ENCODE results near the gene CCSER2.

Gene CCSER2

DNA sequence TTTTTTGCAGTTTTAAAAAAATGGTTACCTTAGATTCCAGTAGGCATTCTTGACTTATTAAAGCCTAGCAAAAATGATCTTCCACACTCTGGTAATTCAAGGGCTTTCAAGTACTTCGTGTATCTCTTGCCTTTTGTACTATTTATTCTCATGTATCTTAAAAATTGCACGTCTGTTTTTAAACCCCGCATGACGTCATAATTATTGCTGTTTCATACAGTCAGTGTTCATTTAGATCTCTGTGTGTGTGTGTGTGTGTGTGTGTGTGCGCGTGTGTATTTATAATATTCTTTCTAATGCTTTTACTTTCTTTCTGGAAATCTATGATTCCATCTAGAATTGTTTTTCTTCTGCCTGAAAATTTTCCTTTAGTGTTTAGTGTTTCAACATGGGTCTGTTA, 234.2 kb downstream of the CCSER2 start:
- DNase-seq: no peak

DNA sequence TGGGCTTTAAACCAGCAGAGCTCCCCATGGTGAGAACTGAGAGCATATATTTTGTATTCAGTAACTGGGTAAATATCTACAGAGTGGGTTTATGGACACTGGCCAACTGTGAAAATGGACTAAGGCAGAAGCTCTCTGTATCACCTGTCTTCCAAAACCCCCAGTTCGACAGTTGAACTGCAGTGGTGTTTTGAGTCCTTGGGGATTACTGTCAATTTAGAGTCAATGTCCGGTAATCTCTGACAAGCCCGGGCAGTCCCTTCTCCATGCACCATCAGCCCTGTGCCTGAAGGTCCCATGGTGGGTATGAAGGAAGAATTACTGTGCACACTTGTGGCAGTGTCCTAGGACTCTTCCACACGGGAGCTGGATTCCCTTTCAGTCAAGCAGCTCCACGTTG, 235.0 kb downstream of the CCSER2 start:
- DNase-seq: no peak

DNA sequence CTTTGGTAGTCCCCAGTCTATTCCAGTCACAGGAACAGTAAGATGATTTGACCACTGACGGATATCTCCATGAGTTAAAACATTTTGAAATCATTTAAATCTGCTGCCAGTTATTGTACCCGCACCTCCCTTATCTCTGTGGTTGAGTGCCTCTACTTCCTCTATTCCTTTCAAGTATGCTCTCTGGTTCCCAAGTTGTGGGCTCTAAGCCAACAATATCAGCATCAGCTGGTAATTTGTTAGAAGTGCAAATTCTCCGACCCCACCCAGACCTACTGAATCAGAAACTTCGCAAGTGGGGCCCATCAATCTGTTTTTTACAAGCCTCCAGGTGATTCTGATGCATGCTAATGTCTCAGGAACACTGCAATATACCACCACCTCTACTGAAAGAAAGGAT, 235.5 kb downstream of the CCSER2 start:
- DNase-seq: no peak

DNA sequence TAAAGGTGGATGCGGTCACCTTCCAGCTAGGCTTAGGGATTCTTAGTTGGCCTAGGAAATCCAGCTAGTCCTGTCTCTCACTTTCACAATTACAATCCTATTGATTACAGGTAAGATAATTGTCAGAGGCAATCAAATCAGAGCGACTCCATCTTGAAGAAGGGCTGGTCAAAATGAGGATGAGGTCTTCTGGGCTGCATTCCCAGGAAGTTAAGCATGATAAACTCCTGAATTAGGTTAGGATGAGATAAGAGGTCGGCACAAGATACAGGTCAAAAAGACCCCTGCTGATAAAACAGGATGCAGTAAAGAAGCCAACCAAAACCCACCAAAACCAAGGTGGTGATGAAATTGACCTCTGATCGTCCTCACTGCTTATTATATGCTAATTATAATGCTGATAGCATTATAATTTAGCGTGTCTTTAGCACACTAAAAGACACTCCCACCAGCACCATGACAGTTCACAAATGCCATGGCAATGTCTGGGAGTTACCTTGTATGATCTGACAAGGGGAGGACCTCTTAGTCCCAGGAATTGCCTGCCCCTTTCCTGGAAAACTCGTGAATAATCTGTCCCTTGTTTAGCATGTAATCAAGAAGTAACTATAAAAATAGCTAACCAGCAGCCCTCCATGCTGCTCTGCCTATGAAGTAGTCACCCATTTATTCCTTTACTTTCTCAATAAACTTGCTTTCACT, 237.6 kb downstream of the CCSER2 start:
- DNase-seq: no peak

DNA sequence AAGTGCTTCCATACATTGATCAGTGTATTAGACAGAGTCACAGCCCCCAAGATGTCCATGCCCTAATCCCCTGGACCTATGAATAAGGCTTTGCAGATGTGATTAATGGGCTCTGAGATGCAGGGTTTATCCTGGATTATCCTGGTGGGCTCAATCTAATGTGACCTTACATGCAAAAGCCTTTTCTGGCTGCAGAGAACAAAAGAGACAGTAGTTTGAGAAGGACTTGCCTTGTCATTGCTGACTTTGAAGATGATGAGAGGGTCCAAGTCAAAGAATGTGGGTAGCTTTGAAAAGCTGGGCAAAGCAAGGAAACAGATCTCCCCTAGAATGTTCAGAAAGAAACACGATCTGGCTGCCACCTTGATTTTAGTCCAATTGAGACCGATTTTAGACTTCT, 238.7 kb downstream of the CCSER2 start:
- no peak for DNase-seq

Measured in stimulated activated CD8-positive, alpha-beta memory T cell treated with anti-CD3 and anti-CD28 coated beads, Interleukin-4, amount 100 ng/mL, for 48 hours (primary cell).